Liver (tissue), 9 donors: Measurements from ENCODE around the gene NUDT2. TPM values are rescaled to one million over a fixed set of nuclear protein-coding genes. Genes with fewer than 3 reads are reported as not detected.

Experiments
- DNase-seq: peaks from one replicate; pipeline ENCODE4 v3.0.0-alpha.2; 2017; ENCODE audit warnings: low spot score
- H3K27ac ChIP-seq, 2 donors: one replicate each; pipeline ENCODE4 v1.7.0; 2013; ENCODE audit warnings: inconsistent platforms in 2 of 2, low read length in 2 of 2, control low read depth in 1 of 2, low read depth in 1 of 2, mild to moderate bottlenecking in 1 of 2
- H3K27me3 ChIP-seq, 4 donors: one replicate each; pipeline versions ENCODE4 v1.6.1 to v1.7.0; 2013; ENCODE audit warnings: low read length in 3 of 4, inconsistent platforms in 1 of 4, mild to moderate bottlenecking in 1 of 4, moderate library complexity in 1 of 4; ENCODE audit not compliant: control insufficient read depth in 4 of 4, insufficient read depth in 4 of 4
- H3K36me3 ChIP-seq, 4 donors: one replicate each; pipeline versions ENCODE4 v1.6.1 to v1.7.0; 2013; ENCODE audit warnings: low read length in 3 of 4, mild to moderate bottlenecking in 3 of 4, low read depth in 1 of 4, moderate library complexity in 1 of 4; ENCODE audit not compliant: control insufficient read depth in 4 of 4, insufficient read depth in 3 of 4
- H3K4me1 ChIP-seq, 4 donors: one replicate each; pipeline versions ENCODE4 v1.6.1 to v1.7.0; 2013; ENCODE audit warnings: low read length in 3 of 4, mild to moderate bottlenecking in 3 of 4, moderate library complexity in 1 of 4; ENCODE audit not compliant: control insufficient read depth in 4 of 4, insufficient read depth in 4 of 4
- H3K4me3 ChIP-seq, 3 donors: one replicate each; pipeline versions ENCODE4 v1.6.1 to v1.7.0; 2013; ENCODE audit warnings: low read length in 3 of 3, control low read depth in 1 of 3, low read depth in 1 of 3, mild to moderate bottlenecking in 1 of 3
- H3K9ac ChIP-seq, 2 donors: one replicate each; pipeline ENCODE4 v1.7.0; 2013; ENCODE audit warnings: low read length in 2 of 2, mild to moderate bottlenecking in 2 of 2, moderate library complexity in 2 of 2, control low read depth in 1 of 2, low read depth in 1 of 2
- H3K9me3 ChIP-seq, 4 donors: one replicate each; pipeline versions ENCODE4 v1.6.1 to v1.7.0; 2013; ENCODE audit warnings: low read length in 3 of 4; ENCODE audit not compliant: control insufficient read depth in 4 of 4
- ATF3 ChIP-seq: IDR thresholded peaks from 2 replicates; pipeline ENCODE4 v1.6.1; 2016; ENCODE audit warnings: antibody characterized with exemption
- CTCF ChIP-seq: fragments of 150-350 bp; IDR thresholded peaks from 2 replicates; pipeline ENCODE4 v1.5.1; 2017; ENCODE audit warnings: improper control_type of control experiment, low read depth, low read length; ENCODE audit not compliant: missing input control
- FOXA1 ChIP-seq: IDR thresholded peaks from 2 replicates; pipeline ENCODE4 v1.6.1; 2016; ENCODE audit warnings: antibody characterized with exemption
- GABPA ChIP-seq, 2 donors: IDR thresholded peaks in 1 of 2; conservative IDR thresholded peaks in 1 of 2; 2 replicates each; pipeline ENCODE4 v1.6.1; 2016; ENCODE audit warnings: antibody characterized with exemption in 2 of 2, mild to moderate bottlenecking in 1 of 2, moderate library complexity in 1 of 2
- MAX ChIP-seq: IDR thresholded peaks from 2 replicates; pipeline ENCODE4 v1.6.1; 2016; ENCODE audit warnings: antibody characterized with exemption
- NR2F2 ChIP-seq: IDR thresholded peaks from 2 replicates; pipeline ENCODE4 v1.6.1; 2016; ENCODE audit warnings: antibody characterized with exemption
- RAD21 ChIP-seq, 2 donors: IDR thresholded peaks; 2 replicates each; pipeline ENCODE4 v1.6.1; 2016; ENCODE audit warnings: antibody characterized with exemption in 2 of 2, mild to moderate bottlenecking in 2 of 2
- REST ChIP-seq: IDR thresholded peaks from 2 replicates; pipeline ENCODE4 v1.6.1; 2016; ENCODE audit warnings: antibody characterized with exemption, mild to moderate bottlenecking
- TAF1 ChIP-seq: conservative IDR thresholded peaks from 2 replicates; pipeline ENCODE4 v1.6.1; 2016; ENCODE audit warnings: antibody characterized with exemption, mild to moderate bottlenecking
- YY1 ChIP-seq: IDR thresholded peaks from 2 replicates; pipeline ENCODE4 v1.6.1; 2016; ENCODE audit warnings: antibody characterized with exemption, mild to moderate bottlenecking
- ZBTB33 ChIP-seq: IDR thresholded peaks from 2 replicates; pipeline ENCODE4 v1.6.1; 2016; ENCODE audit warnings: antibody characterized with exemption
- WGBS: extraction: QIAGEN DNeasy Blood & Tissue Kit; methylation state at CpG from one replicate; pipeline ENCODE4 v1.1.7; 2013; 5-methylcytosine and 5-hydroxymethylcytosine counted together
- polyA plus RNA-seq, 2 donors: library from polyadenylated mRNA; stranded (reverse) in 1 of 2; unstranded in 1 of 2; fragments of 200-250 nt in 1 of 2; fragments of >200 nt in 1 of 2; fragmentation: Nextera tagmentation in 1 of 2; extraction: Ambion mirVana in 1 of 2; gene quantifications; one replicate each; pipeline versions ENCODE4 v1.2.1 to v1.2.3, GENCODE V29; 2013 to 2015
- total RNA-seq, 2 donors: library from RNA; depleted of rRNA; stranded (reverse); fragments of >200 nt; gene quantifications; one replicate each; pipeline ENCODE4 v1.2.3, GENCODE V29; 2014
- donor health status: healthy.
- donor health status: healthy.
- donor health status: healthy.
- donor health status: healthy.
- donor health status: healthy.

The NUDT2 gene
- total and polyA plus RNA-seq, 4 donors: 9.2 to 23.5 (median 15.7) TPM

GRCh38 chr9:34375901-34376595, 46.7 kb downstream of the NUDT2 start:
- no peaks in the 10 kb centered on the region for H3K27me3 ChIP-seq
- H3K4me3 ChIP-seq: peak overlapping the region; percentile 60 to 82 (median 76)
- 2% methylated on average over 22 of the region's 22 CpGs for WGBS
- no peak for DNase-seq
- H3K4me1 ChIP-seq: peaks cover 7 to 55% (median 42%) of the 10 kb centered on the region in 4 donors
- no peaks in the 10 kb centered on the region for H3K9me3 ChIP-seq
- H3K36me3 ChIP-seq: peaks cover 0 to 11% (median 7%) of the 10 kb centered on the region in 4 donors
- H3K9ac ChIP-seq: peak overlapping the region; percentile 8 to 79
- peak overlapping the region; percentile 53 to 80 for H3K27ac ChIP-seq
- TF ChIP-seq ZBTB33 (no peak), FOXA1 (no peak), YY1 (no peak), MAX (no peak), ATF3 (no peak), RAD21 (IDR thresholded peaks at IDR 0.05) (peak in 1 of 2 donors; percentile 65), NR2F2 (no peak), GABPA (IDR thresholded peaks at IDR 0.05 in 1 of 2, conservative IDR thresholded peaks at IDR 0.05 in 1 of 2) (no peak), CTCF (peak; percentile 9), TAF1 (no peak), REST (no peak)
